Measurements from ENCODE around the gene SH3BP2.

DNA sequence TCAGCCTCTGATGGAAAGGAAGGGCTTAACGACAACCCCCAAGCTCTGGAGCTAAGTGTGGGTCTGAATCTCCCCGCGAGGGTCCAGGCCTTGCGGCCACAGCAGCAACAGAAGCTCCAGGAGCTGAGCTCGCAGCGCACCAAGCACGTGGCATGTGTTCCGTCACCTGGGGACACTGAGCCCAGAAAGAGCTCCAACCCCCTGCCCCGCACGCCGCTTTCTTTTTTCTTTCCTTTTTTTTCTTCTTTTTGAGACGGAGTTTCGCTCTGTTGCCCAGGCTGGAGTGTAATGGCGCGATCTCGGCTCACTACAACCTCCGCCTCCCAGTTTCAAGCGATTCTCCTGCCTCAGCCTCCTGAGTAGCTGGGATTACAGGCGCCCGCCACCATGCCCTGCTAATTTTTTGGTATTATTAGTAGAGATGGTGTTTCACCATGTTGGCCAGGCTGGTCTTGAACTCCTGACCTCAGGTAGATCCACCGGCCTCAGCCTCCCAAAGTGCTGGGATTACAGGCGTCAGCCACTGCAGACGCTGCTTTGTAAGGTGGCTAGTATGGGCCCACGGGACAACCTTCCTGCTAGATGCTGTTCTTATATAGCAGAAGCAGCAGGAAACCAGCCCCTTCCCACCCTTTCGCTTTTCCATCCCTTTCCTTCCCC, 36.1 kb upstream of the SH3BP2 start:
- no peak for TF ChIP-seq CTCF (IDR thresholded peaks at IDR 0.05)
- TF ChIP-seq POLR2AphosphoS5 (IDR thresholded peaks at IDR 0.05): no peak
